GM19025 (cell line): ENCODE results near the gene IL17RE.

Source experiments
- ATAC-seq: cut with Tn5 transposase; IDR thresholded peaks from one replicate; pipeline ENCODE4 v1.9.1; 2021; ENCODE audit warnings: mild to moderate bottlenecking, low read depth, moderate library complexity; ENCODE audit not compliant: unreplicated experiment

Gene IL17RE

DNA sequence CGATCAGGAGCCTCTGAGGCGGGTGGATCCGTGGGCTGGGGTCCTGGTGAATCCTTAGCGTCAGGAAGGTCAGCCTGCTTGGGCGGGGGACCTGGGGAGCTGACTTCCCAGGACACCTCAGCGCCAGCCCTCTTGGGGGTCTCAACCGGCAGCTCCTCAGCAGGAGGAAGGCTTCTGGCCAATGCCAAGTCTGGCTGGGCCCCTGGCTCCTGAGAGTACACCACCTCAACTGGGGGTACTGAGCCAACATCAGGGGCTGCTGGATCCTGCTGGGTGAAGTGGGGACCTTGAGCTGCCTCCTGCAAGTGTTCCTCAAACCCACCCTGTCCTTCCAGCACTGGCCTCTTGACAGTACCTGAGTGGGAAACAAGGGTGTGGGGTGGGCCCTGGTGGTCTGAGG, 46.5 kb downstream of the IL17RE start:
- no peak for ATAC-seq

DNA sequence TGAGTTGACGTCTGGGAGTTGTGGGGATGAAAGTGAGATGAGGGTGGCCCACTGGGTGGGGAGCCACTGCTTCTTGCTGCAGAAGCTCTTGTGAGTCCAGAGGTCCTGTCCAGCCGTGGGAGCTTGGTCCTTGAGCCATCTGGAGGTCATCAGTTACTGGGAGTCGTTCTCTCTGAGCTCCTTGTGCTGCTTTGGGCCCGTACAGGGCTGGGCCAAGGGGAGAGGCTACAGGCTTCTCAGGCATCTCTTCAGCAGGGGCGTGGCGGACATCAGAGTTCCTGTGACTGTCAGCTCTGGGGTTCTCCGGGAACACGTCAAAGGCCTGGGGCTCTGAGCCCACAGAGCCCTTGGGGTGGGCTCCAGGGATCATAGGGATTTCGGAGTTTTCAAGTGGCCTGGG, 47.0 kb downstream of the IL17RE start:
- no peak for ATAC-seq

- peak; percentile 43 for ATAC-seq
These were observed 48.5 kb downstream of the IL17RE start for GRCh38 chr3:9951126-9951525.

GRCh38 chr3:9951598-9951961, 48.9 kb downstream of the IL17RE start:
- ATAC-seq: peak; percentile 4

- ATAC-seq: peak; percentile 63
These were observed 49.5 kb downstream of the IL17RE start, which contains the start of gene PRRT3 for GRCh38 chr3:9951962-9952805. Gene PRRT3, minus strand, starts transcription at chr3:9952408. Its CDS starts 2,293 bp downstream, at chr3:9950115.

DNA sequence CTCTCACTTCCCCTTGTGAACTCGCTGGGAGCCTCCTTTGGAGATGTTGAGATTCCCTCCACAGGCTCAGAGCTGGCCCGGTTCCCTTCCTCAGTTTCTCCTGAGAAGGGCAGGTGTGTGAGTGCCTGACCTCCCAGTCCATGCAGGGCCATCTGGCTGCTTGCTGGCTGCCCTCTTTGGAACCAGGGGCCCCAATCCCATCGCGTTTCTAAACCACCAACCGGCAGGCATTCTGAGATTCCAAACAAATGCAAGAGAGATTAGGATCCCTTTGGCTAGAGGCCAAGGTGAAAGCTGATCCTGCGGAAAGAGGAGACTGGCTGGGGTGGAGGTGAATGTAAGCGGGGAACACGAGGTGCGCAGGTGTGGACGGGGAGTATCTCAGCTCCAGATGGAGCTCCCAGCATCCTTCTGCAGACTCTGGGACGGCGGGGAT, 52.4 kb downstream of the IL17RE start:
- no peak for ATAC-seq

DNA sequence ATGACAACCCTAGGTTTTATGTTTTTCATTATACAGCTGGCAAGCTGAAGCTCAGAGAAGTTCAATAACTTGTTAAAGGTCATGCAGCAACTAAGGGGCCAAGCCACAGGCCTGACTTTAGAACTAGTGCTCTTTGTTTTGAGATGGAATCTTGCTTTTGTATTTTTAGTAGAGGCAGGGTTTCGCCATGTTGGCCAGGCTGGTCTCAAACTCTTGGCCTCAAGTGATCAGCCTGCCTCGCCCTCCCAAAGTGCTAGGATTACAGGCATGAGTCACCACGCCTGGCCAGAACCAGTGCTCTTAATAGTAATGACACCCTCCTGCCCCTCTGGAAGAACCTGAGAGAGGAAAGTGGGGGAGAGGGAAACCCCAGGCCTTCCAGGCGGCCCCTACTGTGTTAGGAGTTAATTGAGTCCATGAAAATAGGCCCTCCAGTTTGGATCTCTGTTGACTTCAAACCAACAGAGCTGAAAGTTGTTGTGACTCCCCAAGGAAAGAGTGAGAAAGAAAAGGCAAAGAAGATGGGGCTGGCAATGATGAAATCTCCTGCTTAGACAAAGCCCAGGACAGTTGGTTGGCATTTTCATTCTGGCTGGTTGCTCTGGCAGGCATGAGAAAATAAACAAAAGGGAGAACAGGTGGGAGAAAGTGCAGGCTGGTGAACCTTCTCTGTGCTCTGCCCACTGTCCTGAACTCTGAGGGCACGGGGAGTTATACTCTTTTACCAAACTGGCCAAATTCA, 53.1 kb downstream of the IL17RE start:
- no peak for ATAC-seq

- no peak for ATAC-seq
These were observed 54.6 kb downstream of the IL17RE start for GRCh38 chr3:9957214-9957613.

DNA sequence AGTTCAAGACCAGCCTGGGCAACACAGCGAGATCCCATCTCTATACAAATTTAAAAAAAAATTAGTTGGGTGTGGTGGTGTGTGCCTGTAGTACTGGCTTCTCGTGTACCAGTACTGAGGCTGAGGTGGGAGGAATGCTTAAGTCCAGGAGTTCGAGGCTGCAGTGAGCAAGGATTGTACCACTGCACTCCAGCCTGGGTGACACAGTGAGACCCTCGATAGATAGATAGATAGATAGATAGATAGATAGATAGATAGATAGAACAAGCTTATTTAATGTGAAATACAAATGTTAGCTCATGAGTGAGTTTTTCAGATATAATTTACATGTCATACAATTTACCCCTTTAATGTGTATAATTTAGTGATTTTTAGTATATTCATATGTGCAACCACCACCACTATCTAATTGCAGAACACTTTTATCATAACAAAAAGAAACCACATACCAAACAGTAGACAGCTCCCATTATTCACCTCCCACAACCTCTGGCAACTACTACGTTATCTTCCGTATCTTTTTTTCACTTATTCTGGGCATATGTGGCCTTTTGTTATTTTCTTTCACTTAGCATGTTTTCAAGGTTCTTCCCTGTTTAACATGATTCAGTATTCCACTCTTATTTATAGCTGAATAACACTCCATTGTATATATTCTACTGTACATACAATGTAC, 62.7 kb downstream of the IL17RE start:
- no peak for ATAC-seq
